ENCODE results near the gene MYO1B.

MYO1B gene

DNA sequence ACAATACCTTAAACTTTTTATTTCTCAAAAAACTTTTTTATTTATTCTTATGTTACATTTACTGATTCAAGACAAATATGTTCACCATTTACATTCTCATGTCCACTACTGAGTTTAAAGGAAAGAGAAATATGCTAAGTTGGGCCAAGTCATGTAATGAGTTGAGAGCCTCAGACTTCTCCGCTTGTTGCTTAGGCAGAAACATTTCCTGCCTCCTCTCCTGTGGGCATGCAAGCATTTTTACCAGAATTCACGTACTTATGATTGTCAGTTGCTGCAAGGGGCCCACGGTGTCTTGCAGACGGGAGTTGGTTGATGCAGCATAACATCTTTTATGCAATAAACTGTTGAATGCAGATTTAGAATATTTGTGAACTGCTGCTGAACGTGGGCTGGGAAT, 51.8 kb downstream of the MYO1B start:
- DNase-seq (ENCODE audit: extremely low read depth, low read depth): no peak
- TF ChIP-seq, protein P1, sequence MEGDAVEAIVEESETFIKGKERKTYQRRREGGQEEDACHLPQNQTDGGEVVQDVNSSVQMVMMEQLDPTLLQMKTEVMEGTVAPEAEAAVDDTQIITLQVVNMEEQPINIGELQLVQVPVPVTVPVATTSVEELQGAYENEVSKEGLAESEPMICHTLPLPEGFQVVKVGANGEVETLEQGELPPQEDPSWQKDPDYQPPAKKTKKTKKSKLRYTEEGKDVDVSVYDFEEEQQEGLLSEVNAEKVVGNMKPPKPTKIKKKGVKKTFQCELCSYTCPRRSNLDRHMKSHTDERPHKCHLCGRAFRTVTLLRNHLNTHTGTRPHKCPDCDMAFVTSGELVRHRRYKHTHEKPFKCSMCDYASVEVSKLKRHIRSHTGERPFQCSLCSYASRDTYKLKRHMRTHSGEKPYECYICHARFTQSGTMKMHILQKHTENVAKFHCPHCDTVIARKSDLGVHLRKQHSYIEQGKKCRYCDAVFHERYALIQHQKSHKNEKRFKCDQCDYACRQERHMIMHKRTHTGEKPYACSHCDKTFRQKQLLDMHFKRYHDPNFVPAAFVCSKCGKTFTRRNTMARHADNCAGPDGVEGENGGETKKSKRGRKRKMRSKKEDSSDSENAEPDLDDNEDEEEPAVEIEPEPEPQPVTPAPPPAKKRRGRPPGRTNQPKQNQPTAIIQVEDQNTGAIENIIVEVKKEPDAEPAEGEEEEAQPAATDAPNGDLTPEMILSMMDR (IDR thresholded peaks at IDR 0.05; ENCODE audit: low read depth, low read length, missing control alignments): no peak
- no peak overlapping the region for H3K4me3 ChIP-seq (replicated peaks; ENCODE audit: low read depth, low read length)

DNA sequence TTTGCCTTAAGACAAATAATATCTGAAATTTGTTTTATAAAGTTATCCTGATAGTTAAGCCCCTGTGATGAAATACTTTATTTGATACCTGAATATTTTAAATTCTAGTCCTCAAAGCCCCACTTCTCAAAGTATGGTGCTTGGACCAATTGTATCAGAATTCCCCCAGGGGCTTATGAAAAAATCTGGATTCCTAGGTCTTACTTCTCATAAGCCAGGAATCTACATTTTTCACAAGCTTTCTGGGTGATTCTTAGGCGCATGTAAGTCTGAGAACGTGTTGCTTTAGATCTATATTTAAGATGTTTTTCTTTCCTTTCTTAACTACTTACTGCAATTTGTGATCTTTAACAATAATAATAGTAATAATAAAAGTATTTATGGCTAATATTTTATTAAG, 53.1 kb downstream of the MYO1B start:
- no peak overlapping the region for H3K4me3 ChIP-seq (replicated peaks; ENCODE audit: low read depth, low read length)
- TF ChIP-seq, protein P1 (IDR thresholded peaks at IDR 0.05; ENCODE audit: low read depth, low read length, missing control alignments): no peak
- no peak for DNase-seq (ENCODE audit: extremely low read depth, low read depth)

DNA sequence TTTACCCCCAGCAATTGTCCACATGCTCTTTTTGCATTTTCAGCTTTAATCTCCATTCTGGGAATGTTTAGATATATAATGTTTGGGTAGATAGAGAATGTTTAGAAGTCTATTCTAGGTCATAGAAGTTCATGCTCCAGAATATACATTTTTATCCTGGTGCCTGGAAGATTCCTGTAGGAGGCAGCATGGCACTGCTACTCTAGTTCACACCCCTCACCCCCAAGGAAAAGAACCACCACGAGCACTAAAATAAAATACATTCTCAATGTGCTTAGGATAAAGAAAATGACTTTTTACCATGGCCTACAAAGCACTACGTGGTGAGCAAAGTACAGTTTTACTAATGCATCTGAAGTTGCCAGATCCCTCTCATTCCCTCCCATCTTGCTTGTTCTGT, 53.8 kb downstream of the MYO1B start:
- TF ChIP-seq, protein P1 (IDR thresholded peaks at IDR 0.05; ENCODE audit: low read depth, low read length, missing control alignments): no peak
- DNase-seq (ENCODE audit: extremely low read depth, low read depth): no peak
- no peak overlapping the region for H3K4me3 ChIP-seq (replicated peaks; ENCODE audit: low read depth, low read length)

DNA sequence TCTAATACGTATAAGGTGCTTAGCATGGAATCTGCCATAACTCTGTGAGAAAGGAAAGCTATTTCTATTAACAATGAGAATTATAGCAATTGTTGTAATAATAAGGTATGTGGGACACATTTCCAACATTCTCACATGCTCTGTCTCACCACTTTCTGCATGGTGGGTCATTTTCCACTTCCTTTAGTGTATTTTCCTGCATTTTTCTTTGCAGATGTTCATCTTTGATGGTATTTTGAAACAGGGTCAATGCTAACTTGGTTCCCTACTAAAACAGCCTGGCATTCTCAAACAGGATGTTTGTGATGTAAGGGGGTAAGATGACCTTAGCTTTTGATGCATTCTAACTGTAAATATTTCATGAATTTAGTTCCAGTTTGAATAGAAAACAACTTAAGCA, 54.7 kb downstream of the MYO1B start:
- TF ChIP-seq, protein P1 (IDR thresholded peaks at IDR 0.05; ENCODE audit: low read depth, low read length, missing control alignments): no peak
- H3K4me3 ChIP-seq (replicated peaks; ENCODE audit: low read depth, low read length): no peak overlapping the region
- no peak for DNase-seq (ENCODE audit: extremely low read depth, low read depth)

DNA sequence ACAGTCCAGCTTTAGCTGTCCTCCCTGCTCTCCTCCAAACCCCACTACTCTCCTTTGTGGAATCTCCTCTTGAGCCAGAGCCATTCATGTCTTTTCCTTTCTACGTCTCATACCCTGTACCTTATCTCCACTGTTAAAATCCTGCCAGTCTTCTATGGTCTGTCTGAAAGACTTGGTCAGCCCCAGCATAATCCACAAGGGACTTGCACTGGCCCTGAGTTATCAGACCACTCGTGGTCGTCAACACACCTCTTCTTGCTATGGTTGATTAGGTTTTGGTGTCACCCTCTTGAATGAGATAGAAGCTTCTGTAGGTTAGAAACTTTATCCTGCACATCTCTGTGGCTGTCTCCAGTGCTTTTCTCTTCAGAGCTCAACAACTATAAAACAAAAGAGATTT, 56.8 kb downstream of the MYO1B start:
- TF ChIP-seq, protein P1 (IDR thresholded peaks at IDR 0.05; ENCODE audit: low read depth, low read length, missing control alignments): no peak
- no peak for DNase-seq (ENCODE audit: extremely low read depth, low read depth)
- no peak overlapping the region for H3K4me3 ChIP-seq (replicated peaks; ENCODE audit: low read depth, low read length)

DNA sequence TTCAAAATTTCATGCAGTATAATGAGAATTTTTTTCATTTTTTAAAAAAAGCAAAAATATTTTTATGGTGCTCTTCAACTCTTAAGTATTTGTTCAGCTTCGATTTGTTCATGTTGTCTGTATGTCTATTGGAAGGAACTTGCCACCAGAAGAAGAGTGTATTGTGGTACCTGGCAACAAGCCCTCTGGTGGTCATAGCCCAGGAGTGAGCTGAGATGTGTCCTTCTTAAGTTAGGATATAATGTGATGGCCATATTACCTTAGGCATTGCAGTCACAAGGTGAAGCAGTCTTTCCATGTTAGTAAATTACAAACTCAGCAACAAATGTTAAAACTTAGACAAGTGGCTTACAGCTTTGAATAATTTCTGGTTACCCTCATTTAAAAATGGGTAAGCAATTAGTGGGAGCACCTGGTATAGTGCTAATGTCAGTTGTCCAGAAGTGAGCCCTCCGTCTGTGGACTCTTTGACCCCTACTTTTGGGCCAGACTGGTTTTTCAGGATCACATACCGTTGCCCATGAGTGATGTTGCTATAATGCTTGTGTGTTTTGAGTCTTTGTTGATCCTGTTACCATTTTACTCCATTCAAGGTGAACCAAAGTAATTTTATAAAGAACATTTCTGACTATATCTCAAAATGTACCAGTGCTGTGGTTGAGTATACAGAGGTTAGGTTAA, 57.4 kb downstream of the MYO1B start:
- H3K4me3 ChIP-seq (replicated peaks; ENCODE audit: low read depth, low read length): no peak overlapping the region
- TF ChIP-seq, protein P1 (IDR thresholded peaks at IDR 0.05; ENCODE audit: low read depth, low read length, missing control alignments): peak; percentile 34
- DNase-seq (ENCODE audit: extremely low read depth, low read depth): no peak
